EH (cell line): Measurements from ENCODE around the gene DES.

Experiments
- DNase-seq: peaks from one replicate; pipeline ENCODE4 v3.0.0-alpha.2; 2015; ENCODE audit warnings: low read depth

DES gene

GRCh38 chr2:219457784-219458369 is 39.7 kb downstream of the DES start:
- peak; percentile 15 for DNase-seq

DNA sequence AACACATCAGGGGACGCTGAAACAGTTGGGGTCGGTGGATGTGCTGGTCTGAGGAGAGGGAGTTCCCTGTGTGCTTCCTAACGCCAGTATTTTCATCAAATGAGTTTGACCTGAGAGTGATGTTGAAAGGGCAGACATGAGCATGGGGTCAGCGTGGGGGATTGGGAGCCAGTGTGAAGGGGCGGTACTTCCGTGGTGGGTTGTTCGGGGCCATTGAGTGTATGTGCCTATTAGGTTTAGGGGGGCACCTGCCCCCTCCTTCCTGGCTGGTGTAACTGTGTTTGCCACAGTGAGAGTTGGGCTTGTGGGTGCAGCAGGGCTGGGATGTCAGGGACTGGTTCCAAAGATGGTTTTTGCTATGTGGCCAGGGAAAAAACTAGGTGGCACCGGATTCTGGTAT is 40.8 kb downstream of the DES start:
- DNase-seq: no peak

- peak; percentile 74 for DNase-seq
These were observed 41.5 kb downstream of the DES start for GRCh38 chr2:219459460-219460311.

DNA sequence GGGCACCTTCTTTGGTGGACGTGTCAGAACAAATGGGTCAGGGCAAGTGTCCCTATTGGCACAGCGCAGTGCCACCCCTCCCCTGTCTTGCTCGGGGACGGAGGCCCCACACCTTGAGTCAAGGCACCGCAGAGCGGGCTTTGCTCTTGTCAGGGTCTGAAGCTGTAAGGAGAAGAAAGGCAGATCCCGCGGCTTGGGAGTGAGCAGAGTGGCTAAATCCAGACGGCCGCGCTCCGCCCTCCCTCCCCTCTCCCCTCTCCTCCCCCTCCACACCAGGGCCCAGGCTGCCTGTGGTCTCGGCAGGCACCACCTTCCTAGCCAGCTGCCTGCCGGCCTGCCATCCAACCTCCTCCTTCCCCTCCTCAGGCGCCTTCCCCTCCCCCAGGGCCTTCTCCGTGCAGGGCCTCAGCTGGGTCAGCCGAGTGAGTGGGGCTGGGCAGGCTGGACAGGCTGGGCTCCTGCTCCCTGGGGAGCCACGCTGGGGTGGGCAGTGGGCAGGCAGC is 42.3 kb downstream of the DES start:
- peak; percentile 88 for DNase-seq

GRCh38 chr2:219461047-219461514 is 42.9 kb downstream of the DES start:
- DNase-seq: peak; percentile 34

GRCh38 chr2:219461669-219462068 is 43.5 kb downstream of the DES start:
- DNase-seq: no peak

GRCh38 chr2:219462349-219462748 is 44.2 kb downstream of the DES start:
- no peak for DNase-seq

GRCh38 chr2:219464286-219465032 is 46.3 kb downstream of the DES start:
- DNase-seq: no peak

- no peak for DNase-seq
These were observed 47.7 kb downstream of the DES start for GRCh38 chr2:219465659-219466561.

GRCh38 chr2:219466816-219467735 is 48.9 kb downstream of the DES start:
- no peak for DNase-seq

GRCh38 chr2:219467736-219468075 is 49.5 kb downstream of the DES start:
- DNase-seq: no peak

- no peak for DNase-seq
These were observed 50.4 kb downstream of the DES start for GRCh38 chr2:219468410-219469185.

GRCh38 chr2:219469186-219469724 is 51.1 kb downstream of the DES start:
- DNase-seq: peak; percentile 90

DNA sequence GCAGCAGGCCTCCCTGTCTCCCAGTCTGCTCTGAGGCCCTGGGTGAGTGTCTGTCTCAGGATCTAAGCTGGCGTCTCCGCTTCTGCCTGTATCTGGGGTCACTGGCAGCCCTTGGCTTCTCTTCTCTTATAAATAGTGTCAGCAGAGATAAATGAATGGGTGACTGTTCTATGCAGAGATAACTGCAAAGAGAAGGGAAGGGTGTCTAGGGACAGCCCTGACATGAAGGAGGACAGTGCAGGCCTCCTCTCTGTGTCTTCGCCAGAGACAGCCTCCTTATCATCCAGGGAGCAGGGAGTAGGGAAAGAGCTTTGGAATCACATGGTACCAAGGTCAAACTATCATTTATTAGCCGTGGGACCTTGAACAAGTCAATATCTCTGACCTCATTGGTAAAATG is 52.3 kb downstream of the DES start:
- no peak for DNase-seq

DNA sequence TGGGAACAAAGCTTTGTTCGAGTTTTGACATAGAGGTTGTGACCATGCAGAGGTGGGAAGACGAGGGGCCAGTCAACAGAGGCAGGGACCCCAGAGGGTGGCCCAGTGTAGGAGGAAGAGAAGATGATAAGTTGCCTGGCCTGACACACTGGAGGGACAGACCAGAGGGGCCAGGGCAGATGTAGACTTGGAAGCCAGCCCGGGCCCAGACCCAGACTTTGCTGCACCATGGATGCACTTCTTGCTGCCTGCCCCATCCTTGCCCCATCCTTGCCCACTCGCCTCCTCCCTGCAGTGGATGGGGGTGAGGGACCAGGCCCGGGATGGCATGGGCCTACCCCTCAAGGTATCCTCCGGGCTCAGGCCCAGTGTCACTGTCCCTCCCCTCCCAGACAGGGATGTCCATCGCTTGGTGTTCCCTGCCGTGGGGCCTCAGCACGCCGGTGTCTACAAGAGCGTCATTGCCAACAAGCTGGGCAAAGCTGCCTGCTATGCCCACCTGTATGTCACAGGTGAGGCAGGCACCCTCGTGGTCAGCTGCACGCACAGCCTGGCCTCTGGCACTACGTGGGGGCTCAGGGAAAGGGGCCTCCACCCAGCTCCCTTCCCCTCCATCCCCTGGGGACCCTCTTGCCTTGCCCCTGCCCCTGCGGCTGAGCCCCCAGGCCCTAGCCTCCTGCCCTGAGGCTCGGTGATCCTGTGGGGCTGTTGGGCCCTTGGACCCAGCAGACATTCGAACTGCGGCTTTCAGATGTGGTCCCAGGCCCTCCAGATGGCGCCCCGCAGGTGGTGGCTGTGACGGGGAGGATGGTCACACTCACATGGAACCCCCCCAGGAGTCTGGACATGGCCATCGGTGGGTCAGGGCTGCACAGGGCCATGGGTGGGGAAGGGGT is 53.5 kb downstream of the DES start:
- DNase-seq: no peak

- no peak for DNase-seq
These were observed 54.5 kb downstream of the DES start for GRCh38 chr2:219472629-219473187.

GRCh38 chr2:219473511-219473910 is 55.3 kb downstream of the DES start:
- DNase-seq: no peak
